ENCODE measurements around the gene METAP1.
"Not testable (repeated sequence)": the region's sequence is repeated elsewhere in the genome, so short reads cannot be mapped to it uniquely, and the experiment has no call there.

METAP1 gene

DNA sequence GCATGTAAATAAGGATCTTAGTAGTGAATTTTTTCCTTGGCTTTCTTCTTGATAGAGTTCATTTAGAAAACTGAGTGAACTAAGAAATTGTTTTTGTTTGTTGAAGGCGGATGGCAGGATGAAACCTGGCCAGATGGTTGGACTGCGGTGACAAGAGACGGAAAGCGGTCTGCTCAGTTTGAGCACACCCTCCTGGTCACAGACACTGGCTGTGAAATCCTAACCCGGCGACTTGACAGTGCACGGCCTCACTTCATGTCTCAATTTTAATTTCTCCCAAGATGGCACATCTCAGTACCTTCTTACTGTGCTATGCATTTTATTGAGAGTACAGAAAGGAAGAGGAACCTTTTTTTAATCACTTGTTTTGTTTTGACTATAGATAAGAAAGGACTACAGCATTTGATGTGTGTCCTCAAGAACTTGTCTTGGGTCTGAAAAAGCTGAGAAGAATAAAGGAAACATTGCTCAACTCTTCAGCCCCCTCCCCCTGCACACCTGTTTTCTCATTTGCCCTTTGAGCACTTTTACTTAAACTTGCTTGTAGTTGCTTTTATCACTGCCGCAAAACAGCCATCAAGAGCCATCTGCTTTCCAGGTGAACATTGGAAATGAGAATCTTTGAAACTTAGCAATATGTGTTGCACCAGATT lies 65.7 kb downstream of the METAP1 start:
- DNase-seq: no peak

DNA sequence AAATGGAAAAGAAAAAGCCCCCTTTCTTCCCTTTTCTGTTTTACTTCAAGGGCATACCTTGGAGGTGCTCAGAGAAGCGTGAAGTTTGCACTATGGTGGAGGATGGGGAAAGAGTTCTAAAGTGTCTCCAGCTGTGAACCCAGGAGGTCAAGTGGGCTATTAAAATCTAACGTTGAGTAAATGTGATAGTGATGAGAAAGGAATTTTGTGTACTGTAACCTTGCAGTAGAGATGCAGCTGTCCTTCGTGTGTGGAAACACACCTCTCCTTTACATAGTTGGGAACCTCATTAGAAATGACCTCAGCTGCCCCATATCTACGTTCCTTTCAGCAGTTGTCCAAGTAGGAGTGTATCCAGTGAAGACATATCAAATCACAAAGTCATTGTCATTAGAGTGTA lies 66.6 kb downstream of the METAP1 start:
- DNase-seq: no peak

DNA sequence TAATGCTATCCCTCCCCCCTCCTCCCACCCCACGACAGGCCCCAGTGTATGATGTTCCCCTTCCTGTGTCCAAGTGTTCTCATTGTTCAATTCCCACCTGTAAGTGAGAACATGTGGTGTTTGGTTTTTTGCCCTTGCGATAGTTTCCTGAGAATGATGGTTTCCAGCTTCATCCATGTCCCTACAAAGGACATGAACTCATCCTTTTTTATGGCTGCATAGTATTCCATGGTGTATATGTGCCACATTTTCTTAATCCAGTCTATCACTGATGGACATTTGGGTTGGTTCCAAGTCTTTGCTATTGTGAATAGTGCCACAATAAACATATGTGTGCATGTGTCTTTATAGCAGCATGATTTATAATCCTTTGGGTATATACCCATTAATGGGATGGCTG lies 70.0 kb downstream of the METAP1 start:
- not testable (repeated sequence) for DNase-seq

DNA sequence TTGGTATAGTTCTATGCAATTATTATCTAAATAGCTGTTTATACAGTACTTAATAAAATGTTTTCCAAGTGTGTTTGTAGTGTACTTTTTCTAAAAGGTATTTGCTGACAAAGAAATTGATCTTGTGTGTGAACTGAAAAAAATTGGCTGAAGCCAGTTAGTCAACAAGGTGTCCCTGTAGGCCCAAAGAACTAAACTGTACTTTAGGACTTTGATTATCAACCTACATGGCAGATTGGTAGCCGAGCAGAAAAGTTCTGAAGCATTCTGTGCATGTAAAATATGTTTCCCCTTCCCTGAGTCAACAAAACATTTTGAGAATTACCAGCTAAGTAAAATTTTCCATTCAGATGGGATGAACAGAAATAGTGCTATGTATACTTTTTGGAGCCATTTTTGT lies 72.1 kb downstream of the METAP1 start:
- DNase-seq: no peak

DNA sequence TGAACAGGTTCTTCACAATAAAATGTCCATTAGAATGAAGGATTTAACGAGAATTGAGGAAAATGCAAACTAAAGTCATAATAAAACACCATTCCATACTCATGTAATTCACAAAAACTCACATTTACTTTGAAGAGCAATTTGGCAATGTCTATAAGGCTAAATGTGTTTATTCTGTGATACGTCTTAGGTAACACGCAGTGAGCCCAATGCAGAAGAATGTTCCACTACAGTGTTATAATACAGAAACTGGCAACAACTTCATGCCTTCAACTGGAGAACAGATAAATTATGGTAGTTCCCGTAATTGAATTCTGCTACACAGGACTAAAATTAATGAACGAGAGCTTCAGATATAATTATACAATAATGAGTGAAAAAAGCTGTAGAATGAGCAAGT lies 75.6 kb downstream of the METAP1 start:
- DNase-seq: no peak

DNA sequence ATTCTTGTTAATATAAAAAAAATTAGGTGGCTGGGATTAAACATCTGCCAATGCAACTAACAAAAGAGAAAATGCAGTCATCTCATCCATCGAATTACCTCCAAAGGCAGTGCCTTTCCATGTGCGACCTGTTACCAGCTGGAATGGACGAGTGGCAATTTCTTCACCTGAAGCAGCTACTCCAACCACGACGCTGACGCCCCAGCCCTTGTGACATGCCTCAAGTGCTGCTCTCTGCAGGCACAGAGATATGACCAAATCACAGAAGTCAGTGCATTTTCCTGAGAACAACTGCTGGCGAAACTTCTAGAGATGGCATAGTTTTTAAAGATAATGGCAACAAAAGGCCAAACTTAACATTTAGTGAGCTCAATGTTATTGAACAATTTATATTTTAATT lies 79.3 kb downstream of the METAP1 start:
- no peak for DNase-seq

DNA sequence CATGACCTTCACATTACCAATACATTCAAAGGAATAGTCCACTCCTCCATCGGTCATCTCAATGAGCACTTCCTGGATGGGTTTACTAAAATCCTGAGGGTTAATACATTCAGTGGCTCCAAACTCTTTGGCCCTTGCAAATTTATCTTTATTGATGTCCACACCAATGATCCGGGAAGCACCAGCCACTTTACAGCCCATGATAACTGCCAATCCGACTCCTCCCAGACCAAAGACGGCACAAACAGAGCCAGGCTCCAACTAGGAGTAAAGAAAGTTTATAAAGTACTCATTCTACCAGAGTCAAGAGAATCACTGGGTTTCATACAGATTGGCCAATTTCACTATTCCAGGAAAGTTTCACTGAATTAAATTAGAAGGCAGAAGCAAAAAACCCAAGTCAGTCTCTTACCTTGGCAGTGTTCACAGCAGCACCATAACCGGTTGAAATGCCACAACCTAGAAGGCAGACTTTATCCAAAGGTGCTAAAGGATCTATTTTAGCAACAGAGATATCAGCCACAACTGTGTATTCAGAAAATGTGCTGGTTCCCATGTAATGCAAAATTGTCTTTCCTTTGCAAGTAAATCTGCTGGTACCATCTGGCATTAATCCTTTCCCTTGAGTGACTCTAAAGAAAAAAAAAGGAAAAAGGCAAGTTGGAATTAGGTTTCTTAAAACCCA lies 80.9 kb downstream of the METAP1 start:
- DNase-seq: no peak

DNA sequence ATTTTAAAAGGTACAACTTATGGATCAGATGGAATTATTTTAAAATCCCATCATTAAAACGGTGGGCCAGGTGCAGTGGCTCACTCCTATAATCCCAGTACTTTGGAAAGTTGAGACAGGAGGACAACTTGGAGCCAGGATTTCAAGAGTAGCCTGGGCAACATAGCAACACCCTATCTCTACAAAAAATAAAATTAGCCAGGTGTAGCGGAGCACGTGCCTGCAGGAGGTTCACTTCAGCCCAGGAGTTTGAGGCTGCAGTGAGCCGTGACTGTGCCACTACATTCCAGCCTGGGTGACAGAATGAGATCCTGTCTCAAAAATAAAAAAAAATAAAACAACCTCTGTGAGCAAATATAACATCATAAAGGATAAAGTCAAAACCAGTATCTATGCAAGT lies 81.7 kb downstream of the METAP1 start:
- DNase-seq: no peak

DNA sequence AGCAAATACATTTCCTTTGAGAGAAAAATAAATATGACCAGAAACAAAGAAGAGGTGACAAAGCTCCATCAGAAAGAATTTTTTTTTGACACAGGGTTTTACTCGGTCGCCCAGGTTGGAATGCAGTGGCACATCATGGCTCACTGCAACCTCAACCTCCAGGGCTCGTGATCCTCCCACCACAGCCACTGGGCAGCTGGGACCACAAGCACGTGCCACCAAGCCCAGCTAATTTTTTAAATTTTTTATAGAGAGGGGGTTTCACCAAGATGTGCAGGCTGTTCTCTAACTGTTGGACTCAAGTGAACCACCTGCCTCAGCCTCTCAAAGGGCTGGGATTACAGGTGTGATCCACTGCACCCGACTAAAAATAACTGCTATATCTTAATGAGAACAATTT lies 82.8 kb downstream of the METAP1 start:
- DNase-seq: no peak

DNA sequence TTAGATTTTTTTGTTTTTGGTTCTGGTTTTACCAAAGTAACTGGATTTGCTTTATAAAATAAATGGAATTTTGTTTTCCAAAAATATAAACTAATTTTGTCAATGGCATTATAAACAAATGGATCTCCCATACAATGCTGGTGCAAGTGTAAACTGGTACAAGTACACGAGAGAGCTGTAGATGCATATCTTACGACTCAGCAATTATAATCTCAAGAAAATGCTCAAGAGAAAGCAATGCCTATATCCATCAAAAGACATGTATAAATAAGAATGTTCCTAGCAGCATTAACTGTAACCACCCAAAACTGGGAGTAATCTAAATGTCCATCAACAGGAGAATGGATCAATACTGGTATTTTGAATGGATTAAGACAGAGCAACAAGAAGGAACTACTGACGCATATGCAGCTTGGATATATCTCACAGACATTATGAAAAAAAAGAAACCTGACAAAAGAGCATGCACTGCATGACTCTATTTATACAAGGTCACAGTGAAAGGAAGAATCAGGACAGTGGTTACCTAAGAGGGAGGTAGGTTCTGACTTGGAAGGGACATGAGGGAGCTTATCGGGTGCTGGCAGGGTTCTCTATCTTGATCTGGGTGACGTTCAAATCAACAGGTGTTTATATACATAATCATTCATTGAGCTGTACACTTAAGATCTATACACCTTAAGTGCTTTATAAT lies 83.6 kb downstream of the METAP1 start:
- DNase-seq: no peak

DNA sequence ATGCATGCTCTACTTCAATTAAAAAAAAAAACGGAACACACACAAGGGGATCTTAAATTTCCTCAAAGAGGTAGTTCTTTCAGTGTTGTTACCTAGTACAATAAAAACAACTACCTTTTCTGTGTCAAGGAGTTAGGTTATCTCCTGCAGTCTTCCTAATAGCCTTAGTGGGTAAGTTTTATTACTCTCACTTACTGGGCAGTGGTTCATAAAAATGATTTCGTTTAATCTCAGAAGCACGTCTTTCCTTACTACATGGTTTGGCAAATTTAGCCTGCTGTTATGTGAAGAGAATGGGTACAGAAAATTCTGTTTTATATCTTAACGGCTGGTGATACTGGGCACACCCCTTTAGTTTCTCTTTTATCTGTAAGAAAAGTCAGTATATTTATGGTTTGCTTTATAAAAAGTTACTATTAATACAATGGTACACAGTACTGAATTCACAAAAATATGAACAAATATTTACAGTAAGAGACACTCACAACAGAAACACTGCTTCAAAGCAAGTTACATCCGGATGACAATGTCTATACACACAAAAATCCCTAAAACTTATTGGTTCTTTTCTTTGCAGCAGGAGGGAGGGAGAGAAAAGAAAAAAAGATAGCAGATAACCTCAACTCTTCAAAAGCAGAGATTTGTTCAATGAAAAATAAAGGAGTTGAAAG lies 84.2 kb downstream of the METAP1 start:
- no peak for DNase-seq

DNA sequence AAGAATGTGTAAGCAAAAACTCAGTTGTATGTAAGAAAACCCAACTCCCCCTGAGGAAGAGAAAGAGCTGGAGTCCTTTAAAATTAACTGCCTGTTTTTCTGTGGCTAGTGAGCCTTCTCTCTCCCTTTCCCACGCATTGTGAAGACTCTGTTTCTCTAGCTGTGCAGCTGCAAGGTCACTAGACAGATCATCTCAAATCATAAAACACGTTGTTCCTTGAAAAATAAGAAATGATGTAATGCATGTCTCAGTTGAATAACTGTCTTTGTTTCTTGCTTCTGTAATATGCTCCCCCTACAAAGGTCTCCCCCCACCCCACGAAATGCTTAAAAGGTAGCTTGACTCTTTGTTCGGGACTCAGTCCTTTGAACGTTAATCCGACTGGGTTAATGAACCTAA lies 85.3 kb downstream of the METAP1 start:
- DNase-seq: not testable (repeated sequence)

DNA sequence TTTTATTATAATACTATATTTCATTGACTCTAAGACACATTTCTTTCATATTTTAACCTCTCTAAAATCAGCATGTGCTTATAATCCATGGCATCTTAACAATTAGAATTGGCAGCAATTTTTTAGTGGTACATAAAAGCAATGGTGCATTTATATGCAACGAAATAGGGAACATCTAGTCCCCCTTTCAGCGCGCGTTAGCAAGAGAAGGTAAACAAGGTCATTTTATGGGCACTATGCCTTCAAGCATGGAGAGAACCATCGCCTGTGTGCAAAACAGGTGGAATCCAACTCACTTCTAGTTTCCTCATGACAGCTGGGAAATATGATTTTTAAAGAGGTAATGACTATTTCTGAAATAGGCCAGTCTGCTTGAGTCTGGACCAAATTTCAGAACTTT lies 86.7 kb downstream of the METAP1 start:
- DNase-seq: no peak

DNA sequence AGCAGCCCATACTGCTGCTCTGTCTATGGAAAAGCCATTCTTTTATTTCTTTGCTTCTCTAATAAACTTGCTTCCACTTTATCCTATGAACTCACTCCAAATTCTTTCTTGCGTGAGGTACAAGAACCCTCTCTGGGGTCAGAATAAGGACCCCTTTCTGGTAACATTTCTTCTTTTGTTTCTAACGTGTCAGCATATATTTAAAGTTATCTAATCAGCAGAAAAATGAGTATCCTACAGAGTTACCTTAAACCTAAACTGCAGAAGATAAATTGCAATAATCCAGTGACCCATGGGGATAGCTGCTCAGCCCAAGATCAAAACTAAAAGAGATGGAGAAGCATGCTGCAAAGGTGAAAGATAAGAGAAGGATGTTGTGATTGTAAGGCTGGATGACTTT lies 89.1 kb downstream of the METAP1 start:
- DNase-seq: no peak

DNA sequence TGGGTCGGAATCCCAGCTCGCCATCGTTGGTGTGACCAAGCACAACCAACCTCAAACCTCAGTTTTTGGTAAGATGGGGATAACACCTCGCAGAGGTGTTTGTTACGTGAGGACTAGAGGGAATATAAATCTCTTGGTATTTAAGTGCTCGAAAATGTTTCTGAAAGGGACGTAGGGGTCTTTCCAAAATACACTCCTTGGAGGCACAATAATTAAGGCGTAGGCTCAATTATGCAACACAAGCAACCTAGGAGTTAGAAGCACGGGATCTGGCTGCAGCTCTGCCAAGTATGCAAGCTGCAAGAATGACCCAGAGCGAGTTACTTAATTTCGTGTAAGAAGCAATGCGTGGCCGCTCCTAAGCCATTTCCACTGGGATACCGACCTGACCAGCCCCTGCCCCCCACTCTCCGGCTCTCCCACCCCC lies 92.5 kb downstream of the METAP1 start:
- peak; percentile 54 for DNase-seq

DNA sequence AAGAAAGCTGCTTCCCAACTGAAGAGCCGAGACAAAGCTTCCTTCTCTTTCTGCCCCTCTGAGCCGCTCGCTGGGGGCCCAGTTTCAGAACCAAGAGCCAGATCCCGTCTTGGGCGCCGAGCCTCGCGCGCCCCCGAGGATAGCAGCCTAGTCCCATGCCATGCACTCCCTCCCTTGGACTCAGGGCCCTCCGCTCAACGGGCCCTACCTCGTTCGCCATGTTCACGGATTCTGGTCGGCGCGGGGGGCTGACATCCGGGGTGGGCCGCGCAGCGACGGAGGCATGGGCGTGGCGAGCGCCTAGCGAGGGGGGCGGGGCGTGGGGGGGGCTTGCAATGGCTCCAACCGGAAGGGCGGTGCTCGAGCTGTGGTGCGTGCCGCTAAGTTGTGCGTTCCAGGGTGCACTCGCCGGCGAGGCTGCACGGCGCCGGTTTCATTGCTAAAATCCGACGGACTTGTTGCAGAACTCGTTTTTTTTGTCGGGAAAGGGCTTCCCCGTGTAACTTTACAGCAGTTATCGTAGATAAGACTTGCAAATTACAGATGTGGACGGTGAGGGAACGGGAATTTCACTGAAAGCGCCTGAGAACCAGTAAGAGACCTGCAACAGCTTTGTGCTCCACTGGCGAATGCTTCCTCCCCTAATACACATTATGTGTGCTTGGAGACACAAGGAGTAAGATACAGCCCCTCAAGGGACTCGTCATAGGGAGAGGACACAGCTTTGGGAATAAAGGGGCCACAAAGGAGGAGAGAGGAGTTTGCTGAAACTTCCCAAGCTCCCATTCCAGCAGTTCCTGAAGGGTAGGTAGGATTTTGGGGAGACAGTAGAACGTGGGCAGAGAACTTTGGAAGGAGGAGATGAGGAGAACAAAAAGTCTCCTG lies 93.2 kb downstream of the METAP1 start, which contains the start of gene ADH5:
Gene ADH5 (minus strand): TSS at position 308 of the 885 bp plus-strand sequence. CDS start 88 bp downstream, at position 220.
- peak; percentile 92 for DNase-seq

DNA sequence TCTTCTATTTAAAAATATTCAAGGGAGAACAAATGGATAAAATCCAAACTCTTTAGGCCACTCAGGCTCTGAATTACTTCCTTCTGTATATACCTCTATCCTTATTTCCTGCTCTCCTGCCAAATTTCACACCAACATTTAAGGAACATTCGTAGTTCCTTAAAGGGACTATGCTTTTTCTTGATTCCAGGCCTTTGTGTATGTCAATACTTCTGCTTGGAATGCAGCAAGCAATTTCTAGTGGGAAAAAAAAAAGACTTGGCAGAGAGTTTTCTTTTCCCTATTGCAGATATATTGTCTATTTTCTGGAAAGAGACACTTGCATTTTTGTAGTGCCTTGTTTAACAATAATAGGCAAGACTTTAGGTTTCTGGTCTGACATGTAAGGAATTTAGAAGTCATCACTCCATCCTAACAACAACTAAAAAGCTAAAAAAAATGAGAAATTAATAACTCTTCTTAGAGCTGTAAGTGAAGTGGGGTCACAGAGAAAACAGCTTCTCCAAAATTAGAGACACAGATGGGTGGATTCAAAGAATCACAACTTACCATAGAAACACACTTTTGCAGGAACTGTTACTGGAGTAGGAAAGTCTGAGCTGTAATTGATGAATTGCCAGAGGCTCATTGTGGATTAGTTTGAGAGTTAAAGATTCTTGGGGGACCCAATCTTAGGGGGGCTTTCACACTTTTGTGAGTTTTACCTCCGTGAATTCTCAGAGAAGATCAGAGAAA lies 95.1 kb downstream of the METAP1 start:
- no peak for DNase-seq

DNA sequence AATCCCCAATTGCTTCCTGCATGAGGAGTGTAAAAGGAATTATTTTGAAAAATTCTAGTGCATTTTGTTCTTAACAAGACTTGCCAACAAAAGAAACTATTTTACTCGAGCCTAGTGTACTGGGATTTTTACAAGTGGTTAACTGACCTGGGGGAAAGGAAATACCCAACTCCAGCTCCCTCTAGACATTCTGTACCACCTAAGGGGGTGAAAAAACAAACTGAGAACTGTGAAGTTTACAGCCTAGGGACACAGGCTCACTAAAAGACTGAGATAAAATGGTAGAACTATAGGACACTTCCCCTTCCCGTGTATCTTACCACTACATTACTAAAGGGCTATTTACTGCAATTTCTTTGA lies 95.7 kb downstream of the METAP1 start:
- no peak for DNase-seq

DNA sequence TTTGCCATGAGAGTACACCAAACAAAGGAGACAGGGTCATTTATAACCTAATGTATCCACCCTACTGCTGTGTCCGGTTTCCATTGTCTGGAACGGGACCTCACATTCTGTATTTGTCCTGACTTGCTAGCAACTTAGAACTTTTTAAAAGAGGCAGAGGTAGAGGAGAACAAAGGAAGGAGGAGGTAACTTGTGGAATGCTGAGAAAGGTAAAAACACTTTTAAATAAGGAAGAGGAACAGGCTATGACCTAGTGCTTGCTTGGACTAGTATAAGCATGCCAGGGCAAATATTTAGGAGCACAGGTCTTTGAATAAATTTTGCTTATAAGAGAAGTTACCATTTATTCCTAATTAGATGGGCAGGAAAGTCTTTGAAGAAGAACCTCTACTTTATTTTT lies 96.3 kb downstream of the METAP1 start:
- not testable (repeated sequence) for DNase-seq

DNA sequence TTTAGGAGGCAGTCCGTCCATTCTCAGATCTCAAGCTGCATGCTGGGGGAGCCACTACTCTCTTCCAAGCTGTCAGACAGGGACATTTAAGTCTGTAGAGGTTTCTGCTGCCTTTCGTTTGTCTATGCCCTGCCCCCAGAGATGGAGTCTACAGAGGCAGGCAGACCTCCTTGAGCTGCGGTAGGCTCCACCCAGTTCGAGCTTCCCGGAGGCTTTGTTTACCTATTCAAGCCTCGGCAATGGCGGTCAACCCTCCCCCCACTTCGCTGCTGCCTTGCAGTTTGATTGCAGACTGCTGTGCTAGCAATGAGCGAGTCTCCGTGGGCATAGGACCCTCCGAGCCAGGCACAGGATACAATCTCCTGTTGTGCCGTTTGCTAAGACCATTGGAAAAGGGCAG lies 103.8 kb downstream of the METAP1 start:
- no peak for DNase-seq

DNA sequence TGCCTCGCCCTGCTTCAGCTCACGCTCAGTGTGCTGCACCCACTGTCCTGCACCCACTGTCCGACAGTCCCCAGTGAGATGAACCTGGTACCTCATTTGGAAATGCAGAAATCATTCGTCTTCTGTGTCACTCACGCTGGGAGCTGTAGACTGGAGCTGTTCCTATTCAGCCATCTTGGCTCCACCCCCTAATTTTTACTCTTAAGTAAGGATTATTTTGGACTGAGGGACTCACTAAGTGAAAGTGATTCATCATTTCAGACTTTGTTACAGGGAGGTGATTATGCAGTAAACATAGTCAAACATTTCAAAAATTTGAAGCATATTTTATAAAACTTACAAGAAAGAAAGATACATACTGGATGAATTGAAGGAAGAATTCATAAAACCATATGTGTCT lies 104.3 kb downstream of the METAP1 start:
- DNase-seq: not testable (repeated sequence)

DNA sequence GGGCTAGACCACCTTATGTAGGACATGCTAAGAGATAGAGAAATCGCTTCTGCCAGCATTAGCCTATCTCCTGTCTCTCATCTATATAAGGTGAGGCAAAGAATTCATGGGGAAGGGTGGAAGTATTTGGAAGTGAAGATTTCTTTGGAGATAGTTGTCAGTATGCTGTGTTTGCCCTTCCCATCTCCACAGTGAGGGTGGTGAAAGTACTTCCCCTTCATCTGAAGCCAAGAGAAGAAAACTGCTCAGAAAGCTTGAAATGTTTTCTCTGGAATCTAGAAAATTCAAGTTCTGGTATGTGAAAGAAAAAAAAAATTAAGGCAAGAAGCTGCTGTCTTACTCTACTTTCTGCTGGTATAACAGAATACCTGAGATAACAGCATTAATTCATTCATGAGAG lies 105.4 kb downstream of the METAP1 start:
- no peak for DNase-seq
